Measurements from ENCODE around the gene HOXB4.

Gene HOXB4

GRCh38 chr17:48546137-48546923 lies 31.8 kb downstream of the HOXB4 start:
- Histone ChIP-seq H3K9me3 (ENCODE audit: insufficient read depth, low read length) (no peaks in the 10 kb centered on the region), H2AFZ (ENCODE audit: low read depth, low read length, severe bottlenecking) (no peak overlapping the region), H3K4me2 (ENCODE audit: low read depth, low read length, poor library complexity, severe bottlenecking) (no peak overlapping the region), H3K27me3 (ENCODE audit: low read length) (no peaks in the 10 kb centered on the region), H3K36me3 (ENCODE audit: low read length) (no peaks in the 10 kb centered on the region), H4K20me1 (ENCODE audit: low read depth, low read length) (no peaks in the 10 kb centered on the region), H3K27ac (ENCODE audit: low read depth, low read length) (no peak overlapping the region), H3F3A (ENCODE audit: insufficient read depth) (no peaks in the 10 kb centered on the region), H3K4me3 (ENCODE audit: insufficient read depth, low read length, poor library complexity, severe bottlenecking) (no peak overlapping the region), H3K9ac (ENCODE audit: low read length) (no peak overlapping the region), H3K79me2 (ENCODE audit: insufficient read depth, low read length) (no peaks in the 10 kb centered on the region), H3K9me2 (replicated peaks; ENCODE audit: insufficient read depth, low read length) (no peaks in the 10 kb centered on the region)
- no peak for TF ChIP-seq CTCF (IDR thresholded peaks at IDR 0.05; ENCODE audit: insufficient read depth, low read length, poor library complexity, severe bottlenecking)
- no peak for TF ChIP-seq EZH2phosphoT487 (conservative IDR thresholded peaks at IDR 0.05; ENCODE audit: low read length)

- no peaks in the 10 kb centered on the region for H4K20me1 ChIP-seq (ENCODE audit: low read depth, low read length)
- no peak overlapping the region for H3K4me2 ChIP-seq (ENCODE audit: low read depth, low read length, poor library complexity, severe bottlenecking)
- H2AFZ ChIP-seq (ENCODE audit: low read depth, low read length, severe bottlenecking): no peak overlapping the region
- H3K9me2 ChIP-seq (replicated peaks; ENCODE audit: insufficient read depth, low read length): no peaks in the 10 kb centered on the region
- no peaks in the 10 kb centered on the region for H3K79me2 ChIP-seq (ENCODE audit: insufficient read depth, low read length)
- no peaks in the 10 kb centered on the region for H3K36me3 ChIP-seq (ENCODE audit: low read length)
- H3K9me3 ChIP-seq (ENCODE audit: insufficient read depth, low read length): no peaks in the 10 kb centered on the region
- no peak overlapping the region for H3K4me3 ChIP-seq (ENCODE audit: insufficient read depth, low read length, poor library complexity, severe bottlenecking)
- TF ChIP-seq EZH2phosphoT487 (conservative IDR thresholded peaks at IDR 0.05; ENCODE audit: low read length): no peak
- TF ChIP-seq CTCF (IDR thresholded peaks at IDR 0.05; ENCODE audit: insufficient read depth, low read length, poor library complexity, severe bottlenecking): no peak
- no peak overlapping the region for H3K27ac ChIP-seq (ENCODE audit: low read depth, low read length)
- H3K27me3 ChIP-seq (ENCODE audit: low read length): no peaks in the 10 kb centered on the region
- no peak overlapping the region for H3K9ac ChIP-seq (ENCODE audit: low read length)
- H3F3A ChIP-seq (ENCODE audit: insufficient read depth): no peaks in the 10 kb centered on the region
Measured at GRCh38 chr17:48545539-48545938, 32.6 kb downstream of the HOXB4 start.

DNA sequence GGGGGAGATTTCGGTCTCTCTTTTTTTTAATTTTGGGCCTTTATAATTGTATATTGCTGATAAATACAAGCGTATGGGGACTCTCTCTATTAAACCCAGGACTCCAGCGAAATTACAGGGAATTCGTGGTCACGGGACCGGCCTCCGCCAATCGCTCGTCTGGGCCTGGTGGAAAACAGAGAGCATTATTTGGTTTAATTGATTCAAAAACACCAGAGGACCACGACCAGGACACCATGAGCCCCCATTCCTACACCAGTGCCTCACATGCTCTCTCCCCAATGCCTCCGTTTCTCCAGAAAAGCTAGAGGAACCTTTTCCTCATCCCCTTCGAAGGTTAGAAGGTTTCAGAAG lies 33.2 kb downstream of the HOXB4 start, which contains the start of gene HOXB2:
HOXB2 (minus strand) TSS at position 88 of the 354 bp plus-strand sequence. CDS start 198 bp downstream, outside the sequence.
- H3K36me3 ChIP-seq (ENCODE audit: low read length): no peaks in the 10 kb centered on the region
- H3K9me3 ChIP-seq (ENCODE audit: insufficient read depth, low read length): no peaks in the 10 kb centered on the region
- TF ChIP-seq CTCF (IDR thresholded peaks at IDR 0.05; ENCODE audit: insufficient read depth, low read length, poor library complexity, severe bottlenecking): no peak
- no peak for TF ChIP-seq EZH2phosphoT487 (conservative IDR thresholded peaks at IDR 0.05; ENCODE audit: low read length)
- H3K27me3 ChIP-seq (ENCODE audit: low read length): no peaks in the 10 kb centered on the region
- no peaks in the 10 kb centered on the region for H3F3A ChIP-seq (ENCODE audit: insufficient read depth)
- no peak within 1 kb of the TSS for H3K4me3 ChIP-seq (ENCODE audit: insufficient read depth, low read length, poor library complexity, severe bottlenecking)
- no peak within 1 kb of the TSS for H3K4me2 ChIP-seq (ENCODE audit: low read depth, low read length, poor library complexity, severe bottlenecking)
- no peaks in the 10 kb centered on the region for H3K9me2 ChIP-seq (replicated peaks; ENCODE audit: insufficient read depth, low read length)
- H3K79me2 ChIP-seq (ENCODE audit: insufficient read depth, low read length): no peaks in the 10 kb centered on the region
- H4K20me1 ChIP-seq (ENCODE audit: low read depth, low read length): no peaks in the 10 kb centered on the region
- H3K9ac ChIP-seq (ENCODE audit: low read length): no peak within 1 kb of the TSS
- H2AFZ ChIP-seq (ENCODE audit: low read depth, low read length, severe bottlenecking): no peak within 1 kb of the TSS
- H3K27ac ChIP-seq (ENCODE audit: low read depth, low read length): no peak within 1 kb of the TSS
